ENCODE results near the gene NELFA. TPM values are rescaled to one million over a fixed set of nuclear protein-coding genes. Genes with fewer than 3 reads are reported as not detected.
A peak's percentile ranks its signal among the peaks of the same experiment; 100 is the strongest.
"Not testable (repeated sequence)": the region's sequence is repeated elsewhere in the genome, so short reads cannot be mapped to it uniquely, and the experiment has no call there.

NELFA gene
- total and polyA plus RNA-seq, 2 donors from 2014 or later: 17.8 to 39.1 TPM

- Histone ChIP-seq H3K9me3 (ENCODE audit: control insufficient read depth in 2 of 3, insufficient read depth in 1 of 3, low read length in 3 of 3) (no peaks in the 10 kb centered on the region), H3K4me3 (ENCODE audit: low read length in 3 of 3) (no peak overlapping the region), H3K36me3 (ENCODE audit: control insufficient read depth in 2 of 3, insufficient read depth in 3 of 3, low read length in 3 of 3) (no peaks in the 10 kb centered on the region), H3K4me1 (ENCODE audit: control insufficient read depth in 2 of 3, insufficient read depth in 2 of 3, low read depth in 1 of 3, low read length in 3 of 3) (peaks cover 0 to 2% (median 0%) of the 10 kb centered on the region in 3 donors), H3K9ac (ENCODE audit: low read length in 3 of 3) (no peak overlapping the region), H3K27ac (ENCODE audit: low read depth in 2 of 2, low read length in 2 of 2) (no peak overlapping the region), H3K27me3 (ENCODE audit: control insufficient read depth, insufficient read depth, low read length) (no peaks in the 10 kb centered on the region)
- FAIRE-seq: no peak
- peak in 2 of 5 donors; percentile 6 to 26 for DNase-seq
- no peak for TF ChIP-seq CTCF (IDR thresholded peaks at IDR 0.05; ENCODE audit: borderline replicate concordance, extremely low read depth, insufficient read depth)
- intact Hi-C loops (cut with DNase I): no loop called here
Observed at GRCh38 chr4:2036327-2036726, 27.6 kb upstream of the NELFA start.

GRCh38 chr4:2031161-2031560, 22.4 kb upstream of the NELFA start:
- H3K9ac ChIP-seq (ENCODE audit: low read length in 3 of 3); FAIRE-seq; DNase-seq; intact Hi-C loops (cut with DNase I); H3K9me3 ChIP-seq (ENCODE audit: control insufficient read depth in 2 of 3, insufficient read depth in 1 of 3, low read length in 3 of 3); H3K36me3 ChIP-seq (ENCODE audit: control insufficient read depth in 2 of 3, insufficient read depth in 3 of 3, low read length in 3 of 3); H3K27me3 ChIP-seq (ENCODE audit: control insufficient read depth, insufficient read depth, low read length); H3K4me1 ChIP-seq (ENCODE audit: control insufficient read depth in 2 of 3, insufficient read depth in 2 of 3, low read depth in 1 of 3, low read length in 3 of 3); H3K27ac ChIP-seq (ENCODE audit: low read depth in 2 of 2, low read length in 2 of 2); H3K4me3 ChIP-seq (ENCODE audit: low read length in 3 of 3): not testable (repeated sequence)

- H3K27me3 ChIP-seq (ENCODE audit: control insufficient read depth, insufficient read depth, low read length); H3K4me3 ChIP-seq (ENCODE audit: low read length in 3 of 3); intact Hi-C loops (cut with DNase I); H3K36me3 ChIP-seq (ENCODE audit: control insufficient read depth in 2 of 3, insufficient read depth in 3 of 3, low read length in 3 of 3); H3K4me1 ChIP-seq (ENCODE audit: control insufficient read depth in 2 of 3, insufficient read depth in 2 of 3, low read depth in 1 of 3, low read length in 3 of 3); FAIRE-seq; H3K9ac ChIP-seq (ENCODE audit: low read length in 3 of 3); H3K9me3 ChIP-seq (ENCODE audit: control insufficient read depth in 2 of 3, insufficient read depth in 1 of 3, low read length in 3 of 3); H3K27ac ChIP-seq (ENCODE audit: low read depth in 2 of 2, low read length in 2 of 2); DNase-seq: not testable (repeated sequence)
Observed at GRCh38 chr4:2027120-2027519, 18.3 kb upstream of the NELFA start.

- Histone ChIP-seq H3K4me3 (ENCODE audit: low read length in 3 of 3) (no peak overlapping the region), H3K27ac (ENCODE audit: low read depth in 2 of 2, low read length in 2 of 2) (no peak overlapping the region), H3K27me3 (ENCODE audit: control insufficient read depth, insufficient read depth, low read length) (no peaks in the 10 kb centered on the region), H3K9ac (ENCODE audit: low read length in 3 of 3) (no peak overlapping the region), H3K9me3 (ENCODE audit: control insufficient read depth in 2 of 3, insufficient read depth in 1 of 3, low read length in 3 of 3) (no peaks in the 10 kb centered on the region), H3K4me1 (ENCODE audit: control insufficient read depth in 2 of 3, insufficient read depth in 2 of 3, low read depth in 1 of 3, low read length in 3 of 3) (no peaks in the 10 kb centered on the region), H3K36me3 (ENCODE audit: control insufficient read depth in 2 of 3, insufficient read depth in 3 of 3, low read length in 3 of 3) (no peaks in the 10 kb centered on the region)
- intact Hi-C loops (cut with DNase I): no loop called here
- FAIRE-seq: no peak
- DNase-seq: no peak
- no peak for TF ChIP-seq CTCF (IDR thresholded peaks at IDR 0.05; ENCODE audit: borderline replicate concordance, extremely low read depth, insufficient read depth)
Observed at GRCh38 chr4:2025817-2026216, 17.0 kb upstream of the NELFA start.

GRCh38 chr4:2024683-2025082, 15.9 kb upstream of the NELFA start:
- Histone ChIP-seq H3K36me3 (ENCODE audit: control insufficient read depth in 2 of 3, insufficient read depth in 3 of 3, low read length in 3 of 3) (no peaks in the 10 kb centered on the region), H3K27me3 (ENCODE audit: control insufficient read depth, insufficient read depth, low read length) (no peaks in the 10 kb centered on the region), H3K9ac (ENCODE audit: low read length in 3 of 3) (no peak overlapping the region), H3K27ac (ENCODE audit: low read depth in 2 of 2, low read length in 2 of 2) (no peak overlapping the region), H3K4me1 (ENCODE audit: control insufficient read depth in 2 of 3, insufficient read depth in 2 of 3, low read depth in 1 of 3, low read length in 3 of 3) (no peaks in the 10 kb centered on the region), H3K9me3 (ENCODE audit: control insufficient read depth in 2 of 3, insufficient read depth in 1 of 3, low read length in 3 of 3) (no peaks in the 10 kb centered on the region), H3K4me3 (ENCODE audit: low read length in 3 of 3) (no peak overlapping the region)
- intact Hi-C loops (cut with DNase I): no loop called here
- DNase-seq: no peak
- no peak for TF ChIP-seq CTCF (IDR thresholded peaks at IDR 0.05; ENCODE audit: borderline replicate concordance, extremely low read depth, insufficient read depth)
- FAIRE-seq: no peak

GRCh38 chr4:2021358-2022018, 12.7 kb upstream of the NELFA start:
- peak in 1 of 5 donors; percentile 31 for DNase-seq
- H3K4me3 ChIP-seq (ENCODE audit: low read length in 3 of 3); H3K9ac ChIP-seq (ENCODE audit: low read length in 3 of 3); H3K9me3 ChIP-seq (ENCODE audit: control insufficient read depth in 2 of 3, insufficient read depth in 1 of 3, low read length in 3 of 3); FAIRE-seq; H3K4me1 ChIP-seq (ENCODE audit: control insufficient read depth in 2 of 3, insufficient read depth in 2 of 3, low read depth in 1 of 3, low read length in 3 of 3); H3K27me3 ChIP-seq (ENCODE audit: control insufficient read depth, insufficient read depth, low read length); H3K27ac ChIP-seq (ENCODE audit: low read depth in 2 of 2, low read length in 2 of 2); H3K36me3 ChIP-seq (ENCODE audit: control insufficient read depth in 2 of 3, insufficient read depth in 3 of 3, low read length in 3 of 3); intact Hi-C loops (cut with DNase I): not testable (repeated sequence)
